Large intestine (tissue), 12 donors: ENCODE data around the gene KCTD15. TPM values are rescaled to one million over a fixed set of nuclear protein-coding genes. Genes with fewer than 3 reads are reported as not detected.

Experiments used
- DNase-seq, 2 donors: peaks; one replicate each; pipeline versions ENCODE4 v3.0.0 to v3.0.0-alpha.2; 2013
- H3K27ac ChIP-seq: one replicate; pipeline ENCODE4 v1.5.1; 2013; ENCODE audit warnings: low read length
- H3K27me3 ChIP-seq: 2 replicates; pipeline ENCODE4 v1.6.1; 2013; ENCODE audit warnings: low read length; ENCODE audit not compliant: control insufficient read depth, insufficient read depth
- H3K36me3 ChIP-seq: 2 replicates; pipeline ENCODE4 v1.6.1; 2013; ENCODE audit warnings: low read length; ENCODE audit not compliant: control insufficient read depth, insufficient read depth
- H3K4me1 ChIP-seq: one replicate; pipeline ENCODE4 v1.6.1; 2013; ENCODE audit warnings: low read length; ENCODE audit not compliant: control insufficient read depth, insufficient read depth
- H3K4me3 ChIP-seq: one replicate; pipeline ENCODE4 v1.5.1; 2013; ENCODE audit warnings: low read length
- H3K9me3 ChIP-seq: one replicate; pipeline ENCODE4 v1.6.1; 2013; ENCODE audit warnings: mild to moderate bottlenecking, low read depth, low read length, moderate library complexity; ENCODE audit not compliant: control insufficient read depth
- WGBS: methylation state at CpG from one replicate; pipeline ENCODE4 v1.1.5; 2013; ENCODE audit warnings: low lambda C conversion rate; ENCODE audit not compliant: insufficient coverage; 5-methylcytosine and 5-hydroxymethylcytosine counted together
- long read RNA-seq, 11 donors: transcript quantifications; one replicate each; lab custom pipeline, GENCODE V29; 2026
- polyA plus RNA-seq: library from polyadenylated mRNA; unstranded; fragments of 120-200 nt; gene quantifications from one replicate; pipeline ENCODE4 v1.2.1, GENCODE V29; 2013

KCTD15 gene
- 28.1 TPM for polyA plus RNA-seq
- long read RNA-seq, donor 1, partial matches to known transcripts, result 0 of 1 reads
- long read RNA-seq, donor 1, other reads (novel, unspliced or antisense), result 0 of 1 reads
- long read RNA-seq, donor 2, partial matches to known transcripts, result 0 of 1 reads
- long read RNA-seq, donor 2, other reads (novel, unspliced or antisense), result 0 of 1 reads
- long read RNA-seq, donor 3, result 0 reads
- long read RNA-seq, donor 4, result 0 reads
- long read RNA-seq, donor 5, result 0 reads
- long read RNA-seq, donor 6, partial matches to known transcripts, result 0 of 2 reads
- long read RNA-seq, donor 6, other reads (novel, unspliced or antisense), result 0 of 2 reads
- long read RNA-seq, donor 7, result 0 reads
- long read RNA-seq, donor 8, partial matches to known transcripts, result 0 of 2 reads
- long read RNA-seq, donor 8, other reads (novel, unspliced or antisense), result 0 of 2 reads
- long read RNA-seq, donor 9, partial matches to known transcripts, result 0 of 1 reads
- long read RNA-seq, donor 9, other reads (novel, unspliced or antisense), result 0 of 1 reads
- long read RNA-seq, donor 10, partial matches to known transcripts, result 0 of 2 reads
- long read RNA-seq, donor 10, other reads (novel, unspliced or antisense), result 0 of 2 reads
- long read RNA-seq, donor 11, partial matches to known transcripts, result 0 of 2 reads
- long read RNA-seq, donor 11, other reads (novel, unspliced or antisense), result 0 of 2 reads

DNA sequence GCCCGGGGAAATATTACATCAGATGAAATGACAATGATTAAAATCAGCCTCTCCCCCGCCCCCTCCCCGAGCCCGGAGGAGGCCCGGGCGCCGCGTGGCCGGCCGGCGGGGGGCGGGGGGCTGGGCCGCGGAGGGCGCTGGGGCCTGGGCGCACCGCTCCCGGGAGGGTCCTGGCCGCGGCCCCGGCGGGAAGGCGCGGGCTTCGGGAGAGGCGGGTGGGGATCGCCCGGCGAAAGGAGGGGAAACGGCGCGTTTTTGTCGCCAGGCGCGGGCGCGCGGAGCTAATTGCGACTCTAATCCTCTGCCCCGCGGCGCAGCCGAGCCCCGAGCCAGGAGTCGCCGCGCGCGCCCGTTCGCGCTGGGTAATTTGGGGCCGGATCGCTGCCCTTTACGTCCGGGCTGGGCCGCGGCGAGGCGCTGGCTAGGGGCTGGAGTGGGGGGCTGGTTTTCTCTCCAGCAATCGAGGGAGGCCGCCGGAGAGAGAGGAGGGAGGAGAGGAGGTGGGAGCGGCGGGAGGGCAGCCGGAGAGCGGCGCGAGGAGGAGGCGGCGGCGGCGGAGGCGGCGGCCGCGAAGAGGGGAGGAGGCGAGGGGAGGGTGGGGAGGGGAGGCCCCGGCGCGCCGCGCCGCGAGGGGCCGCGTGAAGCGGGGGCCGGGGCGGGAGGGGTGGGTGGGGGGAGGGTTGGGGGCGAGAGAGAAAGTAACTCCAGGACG is at the start of gene KCTD15:
Gene KCTD15 (plus strand): TSS at position 707 of the 712 bp plus-strand sequence. CDS start 3,585 bp downstream, outside the sequence.
- peaks cover 11% of the 10 kb centered on the region for H3K4me1 ChIP-seq
- H3K27ac ChIP-seq, result peak within 1 kb of the TSS; percentile 86
- no peaks in the 10 kb centered on the region for H3K27me3 ChIP-seq
- no CpG with 5 or more reads among the region's 92 CpGs for WGBS
- peak in 1 of 2 donors; percentile 81 for DNase-seq
- H3K4me3 ChIP-seq, result peak within 1 kb of the TSS; percentile 83
- no peaks in the 10 kb centered on the region for H3K9me3 ChIP-seq
- peaks cover 17% of the 10 kb centered on the region for H3K36me3 ChIP-seq

DNA sequence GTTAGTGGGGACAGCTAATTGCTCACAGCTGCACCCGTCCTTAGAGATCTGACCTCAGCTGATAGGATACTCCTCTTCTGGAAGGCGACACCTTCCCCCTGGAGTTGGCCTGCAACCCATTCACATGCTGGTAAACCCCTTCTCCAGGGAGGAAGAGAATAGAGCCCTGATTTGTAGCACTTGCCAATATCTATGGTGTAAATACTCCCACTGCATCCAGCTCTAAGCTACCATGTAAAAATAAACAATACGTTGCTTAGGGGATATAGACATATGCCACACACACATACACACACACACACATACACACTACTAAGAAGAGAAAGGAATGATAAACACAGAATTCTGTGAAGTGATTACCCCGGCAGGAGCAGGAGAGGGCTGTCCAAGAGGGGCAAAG is 49.4 kb upstream of the KCTD15 start:
- no peak overlapping the region for H3K27ac ChIP-seq
- H3K27me3 ChIP-seq, result no peaks in the 10 kb centered on the region
- WGBS, result 100% methylated on average over 1 of the region's 4 CpGs
- no peaks in the 10 kb centered on the region for H3K4me1 ChIP-seq
- no peak overlapping the region for H3K4me3 ChIP-seq
- DNase-seq, result no peak
- no peaks in the 10 kb centered on the region for H3K36me3 ChIP-seq
- H3K9me3 ChIP-seq, result no peaks in the 10 kb centered on the region

- Histone ChIP-seq H3K4me1 (no peaks in the 10 kb centered on the region), H3K9me3 (no peaks in the 10 kb centered on the region), H3K4me3 (no peak overlapping the region), H3K36me3 (no peaks in the 10 kb centered on the region), H3K27me3 (no peaks in the 10 kb centered on the region), H3K27ac (no peak overlapping the region)
- no peak for DNase-seq
- WGBS, result no CpG with 5 or more reads among the region's 8 CpGs
These were observed 48.4 kb upstream of the KCTD15 start for GRCh38 chr19:33748231-33748630.

DNA sequence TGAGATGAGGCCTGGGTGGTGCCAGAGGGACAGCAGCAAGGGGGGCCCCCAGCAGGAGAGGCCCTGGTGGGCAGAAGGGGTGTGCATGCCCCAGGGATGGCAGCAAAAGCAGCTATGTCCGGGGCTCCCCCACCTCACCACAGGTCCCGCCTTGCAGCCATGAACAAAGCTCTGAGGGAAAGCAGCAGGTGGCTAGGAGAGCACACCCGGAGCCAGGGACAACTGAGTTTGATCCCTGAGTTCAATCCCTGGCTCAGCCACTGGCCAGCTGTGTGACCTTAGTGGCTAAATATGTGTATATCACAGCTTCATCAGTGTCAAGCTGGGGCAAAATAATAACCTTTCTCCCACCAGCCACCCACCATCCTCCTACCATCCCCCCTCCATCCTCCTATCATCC is 47.7 kb upstream of the KCTD15 start:
- H3K9me3 ChIP-seq, result no peaks in the 10 kb centered on the region
- DNase-seq, result no peak
- H3K4me3 ChIP-seq, result no peak overlapping the region
- no CpG with 5 or more reads among the region's 3 CpGs for WGBS
- H3K27me3 ChIP-seq, result no peaks in the 10 kb centered on the region
- H3K27ac ChIP-seq, result no peak overlapping the region
- no peaks in the 10 kb centered on the region for H3K36me3 ChIP-seq
- no peaks in the 10 kb centered on the region for H3K4me1 ChIP-seq

- H3K36me3 ChIP-seq, result no peaks in the 10 kb centered on the region
- no peak overlapping the region for H3K4me3 ChIP-seq
- WGBS, result no CpG with 5 or more reads among the region's 12 CpGs
- no peaks in the 10 kb centered on the region for H3K27me3 ChIP-seq
- H3K4me1 ChIP-seq, result no peaks in the 10 kb centered on the region
- DNase-seq, result no peak
- H3K27ac ChIP-seq, result no peak overlapping the region
- H3K9me3 ChIP-seq, result no peaks in the 10 kb centered on the region
These were observed 47.0 kb upstream of the KCTD15 start for GRCh38 chr19:33749619-33750175.

DNA sequence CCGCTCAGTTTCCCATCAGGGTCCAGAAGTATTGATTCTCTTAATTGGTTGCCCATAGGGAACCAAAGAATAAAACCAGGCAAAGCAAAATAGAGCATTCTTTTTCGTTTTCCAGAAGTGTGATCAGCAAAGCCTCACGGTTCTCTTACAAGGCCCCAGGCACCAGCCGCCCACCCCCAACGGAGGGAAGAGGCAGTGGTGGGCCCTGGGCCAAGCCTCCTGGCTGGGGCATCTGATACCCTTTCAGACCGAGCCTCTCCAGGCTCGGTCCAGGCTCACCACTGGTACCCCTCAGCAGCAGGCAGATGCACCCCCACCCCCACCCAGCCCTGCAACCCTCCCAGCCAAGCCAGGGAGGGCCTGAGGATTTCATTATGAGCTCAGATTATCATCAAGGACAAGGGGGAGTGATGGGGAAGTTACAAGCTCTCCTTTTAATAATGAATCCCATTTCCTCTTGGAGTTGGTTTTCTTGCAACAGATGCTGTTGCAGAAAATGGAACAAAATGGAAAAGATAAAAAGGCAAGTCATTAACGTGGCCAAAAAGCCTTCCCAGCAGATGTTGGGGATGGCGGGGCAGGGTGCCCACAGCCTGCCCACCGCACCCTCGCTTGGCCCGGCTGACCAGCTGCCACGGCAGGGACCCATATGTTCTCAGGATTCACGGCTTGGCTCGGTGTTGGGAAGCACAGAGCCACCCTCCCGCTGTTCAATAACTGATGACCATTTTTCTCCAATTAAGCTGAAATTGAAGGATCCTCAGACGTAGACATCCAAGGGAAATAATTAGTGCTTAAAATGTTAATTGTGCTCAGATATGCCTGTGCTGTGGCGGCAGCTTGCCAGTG is 45.9 kb upstream of the KCTD15 start:
- H3K4me1 ChIP-seq, result no peaks in the 10 kb centered on the region
- H3K27ac ChIP-seq, result no peak overlapping the region

GRCh38 chr19:33751436-33751770 is 45.3 kb upstream of the KCTD15 start:
- no peaks in the 10 kb centered on the region for H3K36me3 ChIP-seq
- no peaks in the 10 kb centered on the region for H3K4me1 ChIP-seq
- peaks cover 8% of the 10 kb centered on the region for H3K27me3 ChIP-seq
- WGBS, result no CpG with 5 or more reads among the region's 5 CpGs
- H3K9me3 ChIP-seq, result no peaks in the 10 kb centered on the region
- no peak overlapping the region for H3K4me3 ChIP-seq
- no peak overlapping the region for H3K27ac ChIP-seq
- no peak for DNase-seq

More for the DNA sequence above, 45.9 kb upstream of the KCTD15 start:
- no CpG with 5 or more reads among the region's 18 CpGs for WGBS
- H3K36me3 ChIP-seq, result no peaks in the 10 kb centered on the region
- DNase-seq, result no peak
- H3K9me3 ChIP-seq, result no peaks in the 10 kb centered on the region
- H3K4me3 ChIP-seq, result no peak overlapping the region
- peaks cover 8% of the 10 kb centered on the region for H3K27me3 ChIP-seq

- no peak overlapping the region for H3K4me3 ChIP-seq
- H3K4me1 ChIP-seq, result no peaks in the 10 kb centered on the region
- DNase-seq, result no peak
- H3K36me3 ChIP-seq, result no peaks in the 10 kb centered on the region
- H3K27ac ChIP-seq, result no peak overlapping the region
- no peaks in the 10 kb centered on the region for H3K9me3 ChIP-seq
- 60% methylated on average over 1 of the region's 27 CpGs for WGBS
- H3K27me3 ChIP-seq, result peaks cover 8% of the 10 kb centered on the region
These were observed 44.5 kb upstream of the KCTD15 start for GRCh38 chr19:33752018-33752800.

- Histone ChIP-seq H3K36me3 (no peaks in the 10 kb centered on the region), H3K27me3 (peaks cover 8% of the 10 kb centered on the region), H3K27ac (no peak overlapping the region), H3K4me1 (no peaks in the 10 kb centered on the region), H3K9me3 (no peaks in the 10 kb centered on the region), H3K4me3 (no peak overlapping the region)
- no CpG with 5 or more reads among the region's 6 CpGs for WGBS
- DNase-seq, result no peak
These were observed 43.7 kb upstream of the KCTD15 start for GRCh38 chr19:33752945-33753344.
